HepG2 (cell line): ENCODE data around the gene APLP1. TPM values are rescaled to one million over a fixed set of nuclear protein-coding genes. Genes with fewer than 3 reads are reported as not detected.

Experiments
- ARID4A ChIP-seq: sonication (generic); formaldehyde crosslinking; IDR thresholded peaks from 2 replicates; pipeline ENCODE4 v1.5.0; 2020; ENCODE audit warnings: mild to moderate bottlenecking, missing genetic modification reagents, borderline replicate concordance
- ATF7 ChIP-seq, 2 experiments: fragments of 450-650 bp in 1 of 2; sonication (generic) in 1 of 2; formaldehyde crosslinking in 1 of 2; IDR thresholded peaks; 2 replicates each; pipeline versions ENCODE4 v1.4.0 to v1.6.1; 2016 to 2020; ENCODE audit warnings: antibody characterized with exemption in 1 of 2, mild to moderate bottlenecking in 1 of 2, missing genetic modification reagents in 1 of 2
- ATF7-NPFF ChIP-seq: sonication (generic); formaldehyde crosslinking; IDR thresholded peaks from 2 replicates; pipeline ENCODE4 v1.8.1; 2023; ENCODE audit warnings: mild to moderate bottlenecking, low read depth, missing genetic modification reagents, moderate library complexity
- BATF2 ChIP-seq: sonication (generic); formaldehyde crosslinking; IDR thresholded peaks from 2 replicates; pipeline ENCODE4 v1.8.0; 2022; ENCODE audit warnings: mild to moderate bottlenecking, missing genetic modification reagents, moderate library complexity
- FLYWCH1 ChIP-seq: sonication (generic); formaldehyde crosslinking; IDR thresholded peaks from 2 replicates; pipeline ENCODE4 v1.8.1; 2023; ENCODE audit warnings: mild to moderate bottlenecking, missing genetic modification reagents
- HOMEZ ChIP-seq: IDR thresholded peaks from 2 replicates; pipeline ENCODE4 v1.6.1; 2016; ENCODE audit warnings: low read depth
- KLF16 ChIP-seq, 2 experiments: sonication (generic) in 1 of 2; formaldehyde crosslinking in 1 of 2; IDR thresholded peaks; 2 replicates each; pipeline versions ENCODE4 v1.6.1 to v1.8.0; 2016 to 2023; ENCODE audit warnings: missing genetic modification reagents in 2 of 2, missing compliant biosample characterization in 1 of 2
- PTBP1 ChIP-seq: fragments of 200-400 bp; formaldehyde crosslinking; IDR thresholded peaks from 2 replicates; pipeline ENCODE4 v1.6.1; 2018; ENCODE audit warnings: low read length, low read depth; ENCODE audit not compliant: poor library complexity, severe bottlenecking
- SCMH1 ChIP-seq: sonication (generic); formaldehyde crosslinking; IDR thresholded peaks from 2 replicates; pipeline ENCODE4 v1.9.0; 2021; ENCODE audit warnings: missing genetic modification reagents, mild to moderate bottlenecking, borderline replicate concordance
- SUZ12 ChIP-seq: fragments of 150-350 bp; IDR thresholded peaks from 2 replicates; pipeline ENCODE4 v1.6.1; 2014; ENCODE audit warnings: low read depth, low read length
- ZFP37 ChIP-seq: sonication (generic); formaldehyde crosslinking; IDR thresholded peaks from 2 replicates; pipeline ENCODE4 v1.4.0; 2020; ENCODE audit warnings: missing genetic modification reagents, borderline replicate concordance
- ZNF264 ChIP-seq: sonication (generic); formaldehyde crosslinking; IDR thresholded peaks from 2 replicates; pipeline ENCODE4 v1.4.0; 2020; ENCODE audit warnings: missing genetic modification reagents
- ZNF326 ChIP-seq: sonication (generic); formaldehyde crosslinking; IDR thresholded peaks from 2 replicates; pipeline ENCODE4 v1.4.0; 2020; ENCODE audit warnings: missing genetic modification reagents, borderline replicate concordance
- ZNF414 ChIP-seq: sonication (generic); formaldehyde crosslinking; IDR thresholded peaks from 2 replicates; pipeline ENCODE4 v1.5.0; 2020; ENCODE audit warnings: missing genetic modification reagents
- ZNF432 ChIP-seq: sonication (generic); formaldehyde crosslinking; IDR thresholded peaks from 2 replicates; pipeline ENCODE4 v1.5.0; 2020; ENCODE audit warnings: missing genetic modification reagents, mild to moderate bottlenecking, borderline replicate concordance
- ZNF496 ChIP-seq: sonication (generic); formaldehyde crosslinking; IDR thresholded peaks from 2 replicates; pipeline ENCODE4 v1.8.1; 2023; ENCODE audit warnings: mild to moderate bottlenecking, moderate library complexity, missing genetic modification reagents; ENCODE audit not compliant: insufficient replicate concordance
- ZNF766 ChIP-seq: sonication (generic); formaldehyde crosslinking; IDR thresholded peaks from 2 replicates; pipeline ENCODE4 v1.5.0; 2020; ENCODE audit warnings: missing genetic modification reagents, borderline replicate concordance
- polyA plus RNA-seq, 8 experiments: library from polyadenylated mRNA; depleted of rRNA in 3 of 8; stranded (reverse) in 7 of 8; unstranded in 1 of 8; fragments of >200 nt; fragmentation: Illumina TruSeq in 4 of 8; extraction: Trizol in 4 of 8; gene quantifications; 2 replicates each; pipeline versions ENCODE4 v1.2.1 to v1.2.3, GENCODE V29; 2011 to 2016; ENCODE audit warnings: low read depth in 4 of 8, missing spikeins in 1 of 8, mixed read lengths in 1 of 8; ENCODE audit not compliant: insufficient read depth in 1 of 8
- total RNA-seq, 5 experiments: library from RNA; depleted of rRNA; stranded (reverse); fragments of >200 nt; fragmentation: Illumina TruSeq; extraction: Trizol; gene quantifications; 2 replicates each; pipeline ENCODE4 v1.2.3, GENCODE V29; 2016; ENCODE audit warnings: low read depth in 1 of 5
- TF ChIP-seq, protein P1 (sequence below): sonication (generic); formaldehyde crosslinking; IDR thresholded peaks from 2 replicates; pipeline ENCODE4 v1.4.0; 2020; ENCODE audit warnings: missing genetic modification reagents
- TF ChIP-seq, protein P2 (sequence below): IDR thresholded peaks from 2 replicates; pipeline ENCODE4 v1.6.1; 2016; ENCODE audit warnings: mild to moderate bottlenecking

Gene APLP1
- total and polyA plus RNA-seq, 2 of the 13 experiments (the other 11 are each of a cell fraction or from before 2014, with no cell fraction given) = 2.0 to 2.9 TPM

DNA sequence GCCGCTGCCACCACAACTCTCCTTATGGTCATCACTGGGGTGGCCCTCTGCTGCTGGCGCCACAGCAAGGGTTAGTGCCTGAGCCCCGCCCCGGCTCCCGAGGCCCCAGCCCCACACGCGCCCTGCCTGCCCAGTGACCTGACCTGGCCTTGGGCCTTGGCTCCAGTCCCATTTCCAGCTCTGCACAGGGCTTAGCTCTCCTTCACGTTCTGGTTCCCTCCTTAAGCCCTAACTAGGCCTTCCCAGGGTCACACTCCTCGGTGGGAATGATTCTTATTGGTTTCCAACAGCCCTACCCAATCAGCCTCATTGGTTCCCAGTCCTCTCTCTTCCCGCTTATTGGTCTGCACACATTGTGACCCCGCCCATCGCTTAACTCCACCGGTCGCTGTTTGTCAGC lies 5.8 kb upstream of the APLP1 start (continued):
- TF ChIP-seq, protein P1, sequence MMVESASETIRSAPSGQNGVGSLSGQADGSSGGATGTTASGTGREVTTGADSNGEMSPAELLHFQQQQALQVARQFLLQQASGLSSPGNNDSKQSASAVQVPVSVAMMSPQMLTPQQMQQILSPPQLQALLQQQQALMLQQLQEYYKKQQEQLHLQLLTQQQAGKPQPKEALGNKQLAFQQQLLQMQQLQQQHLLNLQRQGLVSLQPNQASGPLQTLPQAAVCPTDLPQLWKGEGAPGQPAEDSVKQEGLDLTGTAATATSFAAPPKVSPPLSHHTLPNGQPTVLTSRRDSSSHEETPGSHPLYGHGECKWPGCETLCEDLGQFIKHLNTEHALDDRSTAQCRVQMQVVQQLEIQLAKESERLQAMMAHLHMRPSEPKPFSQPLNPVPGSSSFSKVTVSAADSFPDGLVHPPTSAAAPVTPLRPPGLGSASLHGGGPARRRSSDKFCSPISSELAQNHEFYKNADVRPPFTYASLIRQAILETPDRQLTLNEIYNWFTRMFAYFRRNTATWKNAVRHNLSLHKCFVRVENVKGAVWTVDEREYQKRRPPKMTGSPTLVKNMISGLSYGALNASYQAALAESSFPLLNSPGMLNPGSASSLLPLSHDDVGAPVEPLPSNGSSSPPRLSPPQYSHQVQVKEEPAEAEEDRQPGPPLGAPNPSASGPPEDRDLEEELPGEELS (CRISPR knock-in tag) = no peak
- TF ChIP-seq ZNF432 = no peak
- TF ChIP-seq ATF7-NPFF (CRISPR knock-in tag) = no peak
- no peak for TF ChIP-seq ARID4A (CRISPR knock-in tag)
- no peak for TF ChIP-seq ZNF766
- no peak for TF ChIP-seq PTBP1
- no peak for TF ChIP-seq KLF16 (CRISPR knock-in tag; IDR thresholded peaks at IDR 0.05)
- TF ChIP-seq BATF2 = no peak
- no peak for TF ChIP-seq HOMEZ (CRISPR knock-in tag)
- no peak for TF ChIP-seq ZNF414
- no peak for TF ChIP-seq ZNF496 (CRISPR knock-in tag)
- TF ChIP-seq, protein P2, sequence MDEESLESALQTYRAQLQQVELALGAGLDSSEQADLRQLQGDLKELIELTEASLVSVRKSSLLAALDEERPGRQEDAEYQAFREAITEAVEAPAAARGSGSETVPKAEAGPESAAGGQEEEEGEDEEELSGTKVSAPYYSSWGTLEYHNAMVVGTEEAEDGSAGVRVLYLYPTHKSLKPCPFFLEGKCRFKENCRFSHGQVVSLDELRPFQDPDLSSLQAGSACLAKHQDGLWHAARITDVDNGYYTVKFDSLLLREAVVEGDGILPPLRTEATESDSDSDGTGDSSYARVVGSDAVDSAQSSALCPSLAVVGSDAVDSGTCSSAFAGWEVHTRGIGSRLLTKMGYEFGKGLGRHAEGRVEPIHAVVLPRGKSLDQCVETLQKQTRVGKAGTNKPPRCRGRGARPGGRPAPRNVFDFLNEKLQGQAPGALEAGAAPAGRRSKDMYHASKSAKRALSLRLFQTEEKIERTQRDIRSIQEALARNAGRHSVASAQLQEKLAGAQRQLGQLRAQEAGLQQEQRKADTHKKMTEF (CRISPR knock-in tag) = no peak
- TF ChIP-seq SUZ12 = no peak
- no peak for TF ChIP-seq SCMH1
- TF ChIP-seq ZNF326 (CRISPR knock-in tag) = no peak
- no peak for TF ChIP-seq ZFP37 (CRISPR knock-in tag)
- no peak for TF ChIP-seq FLYWCH1 (CRISPR knock-in tag)
- TF ChIP-seq ZNF264 (CRISPR knock-in tag) = peak; percentile 91
- no peak for TF ChIP-seq ATF7 (IDR thresholded peaks at IDR 0.05)
- TF ChIP-seq ATF7 (CRISPR knock-in tag; IDR thresholded peaks at IDR 0.05) = no peak
